AG04449 (cell line): ENCODE results near the gene NOL4L.

Source experiments
- CTCF ChIA-PET: fragments of 350-600 bp; formaldehyde crosslinking; extraction: SDS; loops from one replicate; lab custom pipeline; 2021; ENCODE audit warnings: antibody characterized with exemption; lab: Yijun Ruan, JAX
- POLR2A ChIA-PET: fragments of 400-600, 350-600 bp; formaldehyde crosslinking; extraction: SDS; loops from one replicate; lab custom pipeline; 2020; ENCODE audit warnings: antibody characterized with exemption, inconsistent platforms; lab: Yijun Ruan, JAX
- DNase-seq: peaks from one replicate; pipeline ENCODE4 v3.0.0-alpha.2; 2010; ENCODE audit warnings: low read depth, low spot score
- H3K4me3 ChIP-seq: 2 replicates; pipeline ENCODE4 v1.5.1; 2011; ENCODE audit warnings: low read depth, mild to moderate bottlenecking, control low read depth, low read length
- TF ChIP-seq, protein P1 (sequence below): IDR thresholded peaks from one replicate; pipeline ENCODE4 v1.5.1; 2011; ENCODE audit warnings: mild to moderate bottlenecking, moderate library complexity, low read length, control low read depth, inconsistent platforms; ENCODE audit not compliant: insufficient read depth; ENCODE audit errors: missing control alignments

NOL4L gene

DNA sequence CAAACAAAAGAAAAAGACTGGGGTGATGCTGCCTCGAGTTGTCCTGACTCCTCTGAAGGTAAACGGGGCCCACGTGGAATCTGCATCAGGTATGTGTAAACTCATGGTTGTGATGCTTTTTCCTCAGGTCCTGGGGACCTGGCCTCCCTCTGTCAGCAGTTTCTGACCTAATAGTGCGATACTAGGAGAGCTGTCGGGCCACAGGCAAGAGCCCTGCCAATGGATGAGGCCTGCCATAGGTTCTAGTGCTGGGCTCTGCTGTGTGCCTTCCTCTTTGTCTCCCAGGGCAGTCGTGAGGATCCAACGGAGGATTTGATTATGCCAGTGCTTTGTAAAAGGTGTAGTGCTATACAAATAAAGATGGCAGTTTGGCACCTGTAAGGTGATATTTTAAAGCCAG, 155.8 kb downstream of the NOL4L start:
- no peak for DNase-seq
- ChIA-PET CTCF (no interaction called here), POLR2A (no interaction called here)
- TF ChIP-seq, protein P1, sequence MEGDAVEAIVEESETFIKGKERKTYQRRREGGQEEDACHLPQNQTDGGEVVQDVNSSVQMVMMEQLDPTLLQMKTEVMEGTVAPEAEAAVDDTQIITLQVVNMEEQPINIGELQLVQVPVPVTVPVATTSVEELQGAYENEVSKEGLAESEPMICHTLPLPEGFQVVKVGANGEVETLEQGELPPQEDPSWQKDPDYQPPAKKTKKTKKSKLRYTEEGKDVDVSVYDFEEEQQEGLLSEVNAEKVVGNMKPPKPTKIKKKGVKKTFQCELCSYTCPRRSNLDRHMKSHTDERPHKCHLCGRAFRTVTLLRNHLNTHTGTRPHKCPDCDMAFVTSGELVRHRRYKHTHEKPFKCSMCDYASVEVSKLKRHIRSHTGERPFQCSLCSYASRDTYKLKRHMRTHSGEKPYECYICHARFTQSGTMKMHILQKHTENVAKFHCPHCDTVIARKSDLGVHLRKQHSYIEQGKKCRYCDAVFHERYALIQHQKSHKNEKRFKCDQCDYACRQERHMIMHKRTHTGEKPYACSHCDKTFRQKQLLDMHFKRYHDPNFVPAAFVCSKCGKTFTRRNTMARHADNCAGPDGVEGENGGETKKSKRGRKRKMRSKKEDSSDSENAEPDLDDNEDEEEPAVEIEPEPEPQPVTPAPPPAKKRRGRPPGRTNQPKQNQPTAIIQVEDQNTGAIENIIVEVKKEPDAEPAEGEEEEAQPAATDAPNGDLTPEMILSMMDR: no peak
- no peak overlapping the region for H3K4me3 ChIP-seq

DNA sequence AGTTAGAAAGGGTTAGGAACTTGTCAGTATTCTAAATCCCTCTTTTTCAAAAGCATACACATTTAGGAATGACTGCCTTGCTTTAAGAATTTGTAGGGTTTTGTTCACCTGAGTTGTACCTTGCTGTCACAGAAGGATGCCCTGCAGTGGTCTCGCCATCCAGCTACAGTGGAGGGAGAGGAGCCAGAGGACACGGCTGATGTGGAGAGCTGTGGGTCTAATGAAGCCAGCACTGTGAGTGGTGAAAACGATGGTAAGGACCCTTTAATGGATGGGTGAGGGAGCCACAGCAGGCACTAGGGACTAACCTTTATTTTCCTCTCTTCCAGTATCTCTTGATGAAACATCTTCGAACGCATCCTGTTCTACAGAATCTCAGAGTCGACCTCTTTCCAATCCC, 157.1 kb downstream of the NOL4L start:
- no peak overlapping the region for H3K4me3 ChIP-seq
- POLR2A ChIA-PET: no interaction called here
- DNase-seq: no peak
- TF ChIP-seq, protein P1: no peak
- CTCF ChIA-PET: interaction anchor here (1.0 to 1.3 kb wide), 3 partner anchors 21 to 57 kb away, joined by 3 to 4 read pairs (median 3); no protein-coding TSS in a partner anchor

DNA sequence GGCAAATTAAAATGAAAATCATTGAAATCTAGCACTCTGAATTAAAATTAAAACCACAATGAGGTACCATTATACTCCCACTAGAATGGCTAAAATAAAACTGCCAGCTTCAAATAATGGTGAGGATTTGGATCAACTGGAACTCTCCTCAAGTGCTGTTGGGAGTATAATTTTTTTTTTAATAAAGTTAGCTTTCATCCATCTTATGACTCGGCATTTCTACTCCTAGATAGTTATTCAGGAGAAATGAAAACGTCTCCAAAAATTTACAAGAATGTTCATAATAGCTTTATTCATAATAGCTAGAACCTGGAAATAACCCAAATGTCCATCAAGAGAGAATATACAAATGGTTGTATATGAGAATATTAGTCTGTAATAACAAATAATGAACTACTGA, 163.8 kb downstream of the NOL4L start:
- no peak for DNase-seq
- no peak overlapping the region for H3K4me3 ChIP-seq
- ChIA-PET CTCF (interaction anchor here (0.6 kb wide), 1 partner anchor 466 kb away, joined by 3 read pairs; no protein-coding TSS in a partner anchor), POLR2A (no interaction called here)
- TF ChIP-seq, protein P1: no peak

DNA sequence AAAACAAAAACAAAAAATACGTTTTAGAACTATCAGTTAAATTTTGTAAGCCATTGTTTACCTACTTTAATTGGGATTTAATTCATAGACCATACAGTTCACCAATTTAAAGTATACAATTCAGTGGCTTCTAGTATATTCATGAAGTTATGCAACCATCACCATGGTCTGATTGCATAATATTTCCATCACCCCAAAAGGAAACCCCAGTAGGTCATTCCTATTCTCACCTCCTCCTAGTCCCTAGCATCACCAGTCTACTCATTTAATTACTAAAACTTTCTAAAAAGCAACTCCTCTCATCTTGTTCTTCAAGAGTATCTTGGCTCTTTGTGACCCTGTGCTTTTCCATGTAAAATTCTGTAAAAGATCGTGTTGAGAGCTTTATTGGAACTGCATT, 166.8 kb downstream of the NOL4L start:
- H3K4me3 ChIP-seq: no peak overlapping the region
- POLR2A ChIA-PET: no interaction called here
- TF ChIP-seq, protein P1: no peak
- no peak for DNase-seq
- CTCF ChIA-PET: interaction anchor here (2.0 kb wide), 1 partner anchor 18 kb away, joined by 4 read pairs; no protein-coding TSS in a partner anchor

DNA sequence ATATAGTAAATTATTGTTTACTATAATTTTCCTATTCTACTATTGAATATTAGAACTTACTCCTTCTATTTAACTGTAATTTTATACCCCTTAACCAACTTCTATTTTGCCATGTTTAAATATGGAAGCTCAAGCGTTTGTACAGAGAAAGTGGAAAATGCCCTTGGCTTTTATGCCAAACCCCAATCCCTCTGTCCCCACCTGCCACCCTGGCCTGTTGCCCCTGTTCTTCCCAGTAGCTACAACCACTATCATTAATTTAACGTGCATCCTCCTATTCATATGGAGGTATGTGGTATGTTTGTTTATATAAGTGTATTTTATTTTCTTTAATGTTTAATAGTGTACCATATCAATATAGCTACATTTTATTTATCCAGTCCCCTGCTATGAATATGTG, 168.9 kb downstream of the NOL4L start:
- ChIA-PET CTCF (interaction anchor here (1.5 to 2.0 kb wide), 2 partner anchors 16 to 80 kb away, joined by 4 read pairs; no protein-coding TSS in a partner anchor), POLR2A (no interaction called here)
- no peak overlapping the region for H3K4me3 ChIP-seq
- TF ChIP-seq, protein P1: no peak
- no peak for DNase-seq

DNA sequence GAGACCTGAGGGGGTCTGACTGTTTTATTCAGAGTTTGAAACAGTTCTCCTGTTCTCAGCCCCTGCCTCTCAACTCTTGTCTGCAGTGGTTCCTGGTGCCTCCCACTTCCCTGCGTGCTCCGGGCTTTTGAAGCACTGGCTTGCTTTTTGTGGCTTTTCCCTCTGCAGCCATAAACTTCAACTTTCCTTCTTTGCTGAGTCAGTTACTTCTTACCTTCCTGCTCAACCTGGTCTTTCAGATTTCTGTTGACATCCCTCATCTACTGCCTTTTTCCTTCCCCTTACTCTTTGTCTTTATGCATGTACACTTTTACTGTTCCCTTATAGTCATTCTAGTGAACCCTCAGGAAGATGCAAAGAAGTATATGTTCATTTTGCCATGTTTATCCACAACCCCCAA, 169.6 kb downstream of the NOL4L start:
- POLR2A ChIA-PET: no interaction called here
- no peak for DNase-seq
- no peak overlapping the region for H3K4me3 ChIP-seq
- TF ChIP-seq, protein P1: no peak
- CTCF ChIA-PET: no interaction called here
